ENCODE data around the gene CLCF1. TPM values are rescaled to one million over a fixed set of nuclear protein-coding genes. Genes with fewer than 3 reads are reported as not detected.
"Not testable (repeated sequence)": the region's sequence is repeated elsewhere in the genome, so short reads cannot be mapped to it uniquely, and the experiment has no call there.

The CLCF1 gene
- total RNA-seq, 2 donors from 2014 or later: 0.22 to 0.93 TPM

DNA sequence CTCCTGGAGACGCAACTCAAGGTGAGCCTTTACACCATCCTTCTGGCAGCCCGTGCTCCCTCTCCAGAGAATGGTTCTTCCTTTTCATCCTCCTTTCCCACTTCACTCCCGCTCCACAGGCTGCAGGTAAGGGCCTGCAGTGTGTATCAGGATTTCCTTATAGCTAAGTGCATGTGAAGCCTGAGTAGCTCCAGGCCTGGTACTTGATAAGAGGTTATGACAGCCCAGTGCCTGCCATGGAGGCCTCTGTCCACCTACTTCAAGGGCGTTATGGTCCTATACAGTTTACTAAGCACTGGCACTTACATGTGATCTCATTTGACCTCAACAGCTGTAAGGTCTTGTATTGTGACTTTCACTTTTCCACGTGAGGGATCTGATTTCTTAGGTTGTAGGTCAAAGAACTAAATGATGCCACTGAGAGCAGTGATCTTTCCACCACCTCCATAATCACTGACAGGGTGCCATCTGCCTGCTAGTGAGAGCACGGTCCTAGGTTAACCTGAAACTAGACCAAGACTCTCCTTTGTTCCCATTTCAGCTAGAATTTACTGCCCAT is 52.0 kb downstream of the CLCF1 start:
- DNase-seq (no peak), ATAC-seq (replicated peaks in 1 of 2) (no peak)
- no peaks in the 10 kb centered on the region for H3K9me3 Mint-ChIP-seq
- H3K4me1 Mint-ChIP-seq (ENCODE audit: low read depth): peaks cover 19% of the 10 kb centered on the region
- peaks cover 6% of the 10 kb centered on the region for H3K27me3 Mint-ChIP-seq (ENCODE audit: low read depth)
- peaks cover 0 to 4% of the 10 kb centered on the region in 2 donors for H3K36me3 Mint-ChIP-seq (ENCODE audit: insufficient read depth in 2 of 2)
- H3K4me3 Mint-ChIP-seq: no peak overlapping the region
- no peak overlapping the region for H3K27ac Mint-ChIP-seq

GRCh38 chr11:67320691-67321090 is 52.7 kb downstream of the CLCF1 start:
- Mint-ChIP-seq H3K4me3 (no peak overlapping the region), H3K27me3 (ENCODE audit: low read depth) (peaks cover 6% of the 10 kb centered on the region), H3K27ac (no peak overlapping the region), H3K4me1 (ENCODE audit: low read depth) (peaks cover 19% of the 10 kb centered on the region), H3K36me3 (ENCODE audit: insufficient read depth in 2 of 2) (peaks cover 0 to 4% of the 10 kb centered on the region in 2 donors), H3K9me3 (no peaks in the 10 kb centered on the region)
- ATAC-seq (replicated peaks in 1 of 2) (no peak), DNase-seq (no peak)

DNA sequence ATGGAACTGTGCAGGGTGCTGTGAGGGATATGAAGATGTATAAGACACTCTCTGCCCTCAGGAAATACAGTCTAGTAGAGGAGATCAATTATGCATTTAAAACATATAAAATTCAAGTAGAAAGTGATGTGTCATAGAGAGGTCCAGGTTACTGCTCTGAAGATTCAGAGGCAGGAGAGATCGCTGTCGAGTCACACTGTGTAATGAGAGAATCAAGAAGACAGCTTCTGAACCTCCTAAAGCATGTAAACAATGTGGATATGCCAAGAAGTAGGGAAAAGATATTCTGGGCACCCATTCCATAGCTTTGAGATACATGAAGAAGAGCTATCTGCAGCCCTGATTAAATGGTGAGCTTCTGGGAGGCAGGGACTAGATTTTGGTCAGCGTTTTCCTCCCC is 53.4 kb downstream of the CLCF1 start:
- no peak overlapping the region for H3K4me3 Mint-ChIP-seq
- ATAC-seq (replicated peaks in 1 of 2) (no peak), DNase-seq (no peak)
- H3K27me3 Mint-ChIP-seq (ENCODE audit: low read depth): peaks cover 6% of the 10 kb centered on the region
- peaks cover 19% of the 10 kb centered on the region for H3K4me1 Mint-ChIP-seq (ENCODE audit: low read depth)
- H3K36me3 Mint-ChIP-seq (ENCODE audit: insufficient read depth in 2 of 2): peaks cover 0 to 4% of the 10 kb centered on the region in 2 donors
- peak overlapping the region; percentile 20 for H3K27ac Mint-ChIP-seq
- H3K9me3 Mint-ChIP-seq: no peaks in the 10 kb centered on the region

DNA sequence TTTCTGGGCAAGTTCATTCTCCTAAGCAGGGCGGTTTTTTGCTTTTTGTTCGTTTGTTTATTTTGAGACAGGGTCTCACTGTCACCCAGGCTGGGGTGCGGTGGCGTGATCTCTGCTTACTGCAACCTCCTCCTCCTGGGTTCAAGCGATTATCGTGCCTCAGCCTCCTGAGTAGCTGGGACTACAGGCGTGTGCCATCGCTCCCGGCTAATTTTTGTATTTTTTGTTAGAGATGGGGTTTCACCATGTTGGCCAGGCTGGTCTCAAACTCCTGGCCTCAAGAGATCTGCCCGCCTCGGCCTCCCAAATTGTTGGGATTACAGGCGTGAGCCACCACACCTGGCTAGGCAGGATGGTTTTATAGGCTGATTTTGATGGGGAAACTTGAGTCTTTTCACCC is 54.5 kb downstream of the CLCF1 start:
- not testable (repeated sequence) for H3K27me3 Mint-ChIP-seq (ENCODE audit: low read depth); H3K9me3 Mint-ChIP-seq; H3K36me3 Mint-ChIP-seq (ENCODE audit: insufficient read depth in 2 of 2); ATAC-seq (replicated peaks in 1 of 2); DNase-seq; H3K27ac Mint-ChIP-seq
- Mint-ChIP-seq H3K4me1 (ENCODE audit: low read depth) (peaks cover 24% of the 10 kb centered on the region), H3K4me3 (peak overlapping the region; percentile 88 to 92)

DNA sequence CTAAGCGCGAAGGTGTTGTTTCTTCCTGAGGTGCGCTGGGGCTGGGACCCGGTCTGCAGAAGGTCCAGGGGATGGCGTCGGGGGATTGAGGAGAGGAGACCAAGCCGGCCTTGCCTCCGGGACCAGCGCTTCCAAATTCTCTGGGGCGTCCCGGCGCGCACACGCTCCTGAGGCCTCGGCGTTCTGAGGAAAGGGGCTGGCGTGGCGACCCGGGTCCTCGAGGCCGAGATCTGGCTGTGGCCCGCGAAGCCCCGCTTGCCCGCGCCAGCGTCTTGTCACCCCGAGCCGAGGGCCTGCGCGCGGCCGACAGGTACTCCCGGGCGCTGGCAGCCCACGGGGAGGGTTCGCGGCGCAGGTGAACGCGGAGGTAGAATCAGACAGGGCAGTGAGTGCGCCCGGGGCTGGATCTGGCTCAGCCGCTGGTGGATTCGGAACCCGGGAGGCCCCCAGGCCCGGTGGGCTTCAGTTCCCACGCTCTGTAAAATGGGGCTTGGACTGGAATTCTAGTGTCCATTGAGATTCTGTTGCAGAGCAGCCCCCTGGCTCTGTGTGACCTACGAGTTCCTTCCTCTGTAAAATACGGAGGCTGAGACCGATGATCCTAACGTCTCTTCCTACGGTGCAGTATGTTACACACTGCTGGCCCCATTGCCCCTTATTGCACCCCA is 55.4 kb downstream of the CLCF1 start:
- H3K4me3 Mint-ChIP-seq: peak overlapping the region; percentile 88 to 92
- no peaks in the 10 kb centered on the region for H3K9me3 Mint-ChIP-seq

DNA sequence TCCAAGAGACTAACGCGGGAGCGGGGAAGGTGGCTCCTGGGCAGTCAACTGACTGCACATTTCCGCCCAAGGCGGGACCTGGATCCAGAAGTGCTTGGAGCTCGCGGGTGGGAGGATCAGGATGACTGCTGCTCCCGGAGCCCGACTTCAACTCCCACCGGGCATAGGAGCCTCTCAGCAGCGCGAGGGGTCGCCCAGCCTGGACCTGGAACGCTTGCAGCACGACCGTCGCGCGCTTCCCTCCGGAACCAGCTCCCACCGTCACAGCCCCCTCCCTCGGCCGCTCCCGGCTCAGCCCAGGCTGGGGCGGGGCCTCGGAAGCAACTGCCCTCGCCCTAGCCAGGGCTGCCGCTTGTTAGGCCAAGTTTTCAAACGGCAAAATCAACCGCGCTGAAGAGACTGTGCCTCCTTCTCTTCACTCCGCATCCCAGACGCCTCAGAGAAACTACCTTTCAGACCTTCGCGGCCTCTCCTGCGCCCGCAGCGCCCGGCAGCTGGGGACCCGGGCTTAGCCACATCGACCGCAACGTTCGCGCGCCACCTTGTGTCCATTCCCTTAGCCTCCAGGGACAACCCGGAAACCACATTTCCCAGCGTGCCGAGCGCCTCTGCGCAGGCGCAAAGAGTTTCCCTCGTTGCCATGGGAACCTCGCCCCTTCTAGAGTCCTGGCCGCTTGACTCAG is 56.1 kb downstream of the CLCF1 start:
- H3K27me3 Mint-ChIP-seq (ENCODE audit: low read depth): peaks cover 6% of the 10 kb centered on the region
- peak overlapping the region; percentile 88 to 92 for H3K4me3 Mint-ChIP-seq
- peaks cover 0 to 4% of the 10 kb centered on the region in 2 donors for H3K36me3 Mint-ChIP-seq (ENCODE audit: insufficient read depth in 2 of 2)
- H3K9me3 Mint-ChIP-seq: no peaks in the 10 kb centered on the region
- peaks cover 37% of the 10 kb centered on the region for H3K4me1 Mint-ChIP-seq (ENCODE audit: low read depth)
- ATAC-seq (replicated peaks in 1 of 2) (peak; percentile 91 to 93), DNase-seq (peak; percentile 98 to 99)
- H3K27ac Mint-ChIP-seq: peak overlapping the region; percentile 95

More for the DNA sequence above, 55.4 kb downstream of the CLCF1 start:
- H3K27me3 Mint-ChIP-seq (ENCODE audit: low read depth): peaks cover 6% of the 10 kb centered on the region
- peak overlapping the region; percentile 95 for H3K27ac Mint-ChIP-seq
- H3K36me3 Mint-ChIP-seq (ENCODE audit: insufficient read depth in 2 of 2): peaks cover 0 to 4% of the 10 kb centered on the region in 2 donors
- ATAC-seq (replicated peaks in 1 of 2): peak; percentile 26 to 32
- H3K4me1 Mint-ChIP-seq (ENCODE audit: low read depth): peaks cover 31% of the 10 kb centered on the region
- DNase-seq: no peak

DNA sequence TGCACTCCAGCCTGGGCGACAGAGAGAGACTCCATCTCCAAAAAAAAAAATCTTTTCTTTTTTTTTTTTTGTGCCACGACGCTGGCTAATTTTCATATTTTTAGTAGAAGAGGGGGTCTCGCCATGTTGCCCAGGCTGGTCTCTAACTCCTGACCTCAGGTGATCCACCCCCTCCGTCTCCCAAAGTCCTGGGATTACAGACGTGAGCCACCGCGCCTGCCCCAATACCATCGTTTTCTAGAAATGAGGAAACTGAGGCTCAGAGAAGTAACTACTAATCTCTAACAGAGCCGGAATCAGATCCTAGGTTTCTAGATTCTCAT is 56.6 kb downstream of the CLCF1 start:
- Mint-ChIP-seq H3K4me3 (peak overlapping the region; percentile 88 to 92), H3K36me3 (ENCODE audit: insufficient read depth in 2 of 2) (peaks cover 0 to 4% of the 10 kb centered on the region in 2 donors), H3K27me3 (ENCODE audit: low read depth) (peaks cover 6% of the 10 kb centered on the region), H3K27ac (peak overlapping the region; percentile 95), H3K9me3 (no peaks in the 10 kb centered on the region), H3K4me1 (ENCODE audit: low read depth) (peaks cover 42% of the 10 kb centered on the region)
- no peak for DNase-seq
- no peak for ATAC-seq (replicated peaks in 1 of 2)

- ATAC-seq (replicated peaks in 1 of 2) (no peak), DNase-seq (no peak)
- Mint-ChIP-seq H3K27ac (no peak overlapping the region), H3K4me1 (ENCODE audit: low read depth) (peaks cover 47% of the 10 kb centered on the region), H3K27me3 (ENCODE audit: low read depth) (peaks cover 6% of the 10 kb centered on the region), H3K9me3 (no peaks in the 10 kb centered on the region), H3K36me3 (ENCODE audit: insufficient read depth in 2 of 2) (peaks cover 0 to 4% of the 10 kb centered on the region in 2 donors), H3K4me3 (peak overlapping the region; percentile 27 to 55)
Measured at GRCh38 chr11:67315325-67315909, 58.0 kb downstream of the CLCF1 start.

GRCh38 chr11:67314218-67314617 is 59.2 kb downstream of the CLCF1 start:
- ATAC-seq (replicated peaks in 1 of 2) (no peak), DNase-seq (no peak)
- Mint-ChIP-seq H3K36me3 (ENCODE audit: insufficient read depth in 2 of 2) (peaks cover 0 to 4% of the 10 kb centered on the region in 2 donors), H3K27me3 (ENCODE audit: low read depth) (peaks cover 6% of the 10 kb centered on the region), H3K4me1 (ENCODE audit: low read depth) (peaks cover 38% of the 10 kb centered on the region), H3K4me3 (no peak overlapping the region), H3K9me3 (no peaks in the 10 kb centered on the region), H3K27ac (no peak overlapping the region)

Other genes with a start within 250 kb of the CLCF1 start
- gene GRK2, start 107.1 kb downstream of the CLCF1 start, total RNA-seq: 100 to 1,000 TPM; 379 to 422 TPM
- 10 to 100 TPM; 78.5 to 90.9 TPM for gene ANKRD13D, start 84.3 kb downstream of the CLCF1 start, total RNA-seq
- gene SSH3, start 70.1 kb downstream of the CLCF1 start, total RNA-seq: 10 to 100 TPM; 13.3 to 20.3 TPM
- 10 to 100 TPM; 68.5 to 74.1 TPM for gene POLD4, start 20.1 kb downstream of the CLCF1 start, total RNA-seq
- gene RAD9A, start 18.4 kb upstream of the CLCF1 start, total RNA-seq: 10 to 100 TPM; 36.7 to 41.2 TPM
- 100 to 1,000 TPM; 211 to 244 TPM for gene PPP1CA, start 28.3 kb upstream of the CLCF1 start, total RNA-seq
- gene TBC1D10C, start 30.5 kb upstream of the CLCF1 start, total RNA-seq: 100 to 1,000 TPM in 1 of 2 donors, 10 to 100 TPM in 1; 93.3 to 120 TPM
- gene CARNS1, start 42.1 kb upstream of the CLCF1 start, total RNA-seq: 1 to 10 TPM; 3.8 to 5.0 TPM
- gene RPS6KB2, start 54.9 kb upstream of the CLCF1 start, total RNA-seq: 10 to 100 TPM; 55.0 to 56.1 TPM
- gene PTPRCAP, start 64.1 kb upstream of the CLCF1 start, total RNA-seq: 100 to 1,000 TPM in 1 of 2 donors, 10 to 100 TPM in 1; 94.5 to 119 TPM
- 10 to 100 TPM; 58.2 to 91.9 TPM for gene CORO1B, start 69.9 kb upstream of the CLCF1 start, total RNA-seq
- not detected for gene GPR152, start 79.1 kb upstream of the CLCF1 start, total RNA-seq
- 10 to 100 TPM in 1 of 2 donors, 1 to 10 TPM in 1; 8.9 to 10.4 TPM for gene CABP4, start 81.8 kb upstream of the CLCF1 start, total RNA-seq
- gene TMEM134, start 95.7 kb upstream of the CLCF1 start, total RNA-seq: 10 to 100 TPM; 53.2 to 59.7 TPM
- 100 to 1,000 TPM; 172 to 184 TPM for gene AIP, start 109.4 kb upstream of the CLCF1 start, total RNA-seq
- gene PITPNM1, start 131.8 kb upstream of the CLCF1 start, total RNA-seq: 100 to 1,000 TPM in 1 of 2 donors, 10 to 100 TPM in 1; 94.3 to 118 TPM
- 100 to 1,000 TPM; 103 to 137 TPM for gene CDK2AP2, start 134.6 kb upstream of the CLCF1 start, total RNA-seq
- gene CABP2, start 149.8 kb upstream of the CLCF1 start, total RNA-seq: not detected
- 100 to 1,000 TPM; 199 to 215 TPM for gene GSTP1, start 210.2 kb upstream of the CLCF1 start, total RNA-seq
- gene NDUFV1, start 233.3 kb upstream of the CLCF1 start, total RNA-seq: 100 to 1,000 TPM; 220 to 244 TPM